GM12873 (cell line): ENCODE results near the gene IL12RB2.

ENCODE experiments used
- TF ChIP-seq, protein P1 (sequence below): IDR thresholded peaks from 2 replicates; pipeline ENCODE4 v1.5.1; 2012; ENCODE audit warnings: low read depth, mild to moderate bottlenecking, moderate library complexity, low read length, control low read depth; ENCODE audit not compliant: insufficient read depth; ENCODE audit errors: missing control alignments

IL12RB2 gene

DNA sequence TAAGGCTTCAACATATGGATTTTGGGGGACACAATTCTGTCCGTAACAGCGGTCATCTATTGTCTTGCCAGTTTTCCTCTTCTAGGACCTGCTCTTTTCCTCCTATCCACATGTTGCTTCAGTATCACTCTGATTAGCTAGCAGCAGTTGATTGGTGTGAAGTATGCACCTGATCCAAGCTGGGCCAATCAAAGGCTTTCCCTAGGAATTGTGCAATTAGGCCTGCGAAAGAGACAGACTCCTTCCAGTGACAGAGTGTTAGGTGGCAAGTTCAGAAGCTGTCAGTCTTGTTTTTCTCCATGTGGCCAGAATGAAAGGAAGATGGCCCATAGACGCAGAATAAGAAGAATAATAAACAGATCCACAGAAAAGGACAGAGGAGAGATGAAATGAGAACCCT lies 34.1 kb upstream of the IL12RB2 start:
- TF ChIP-seq, protein P1, sequence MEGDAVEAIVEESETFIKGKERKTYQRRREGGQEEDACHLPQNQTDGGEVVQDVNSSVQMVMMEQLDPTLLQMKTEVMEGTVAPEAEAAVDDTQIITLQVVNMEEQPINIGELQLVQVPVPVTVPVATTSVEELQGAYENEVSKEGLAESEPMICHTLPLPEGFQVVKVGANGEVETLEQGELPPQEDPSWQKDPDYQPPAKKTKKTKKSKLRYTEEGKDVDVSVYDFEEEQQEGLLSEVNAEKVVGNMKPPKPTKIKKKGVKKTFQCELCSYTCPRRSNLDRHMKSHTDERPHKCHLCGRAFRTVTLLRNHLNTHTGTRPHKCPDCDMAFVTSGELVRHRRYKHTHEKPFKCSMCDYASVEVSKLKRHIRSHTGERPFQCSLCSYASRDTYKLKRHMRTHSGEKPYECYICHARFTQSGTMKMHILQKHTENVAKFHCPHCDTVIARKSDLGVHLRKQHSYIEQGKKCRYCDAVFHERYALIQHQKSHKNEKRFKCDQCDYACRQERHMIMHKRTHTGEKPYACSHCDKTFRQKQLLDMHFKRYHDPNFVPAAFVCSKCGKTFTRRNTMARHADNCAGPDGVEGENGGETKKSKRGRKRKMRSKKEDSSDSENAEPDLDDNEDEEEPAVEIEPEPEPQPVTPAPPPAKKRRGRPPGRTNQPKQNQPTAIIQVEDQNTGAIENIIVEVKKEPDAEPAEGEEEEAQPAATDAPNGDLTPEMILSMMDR = no peak

DNA sequence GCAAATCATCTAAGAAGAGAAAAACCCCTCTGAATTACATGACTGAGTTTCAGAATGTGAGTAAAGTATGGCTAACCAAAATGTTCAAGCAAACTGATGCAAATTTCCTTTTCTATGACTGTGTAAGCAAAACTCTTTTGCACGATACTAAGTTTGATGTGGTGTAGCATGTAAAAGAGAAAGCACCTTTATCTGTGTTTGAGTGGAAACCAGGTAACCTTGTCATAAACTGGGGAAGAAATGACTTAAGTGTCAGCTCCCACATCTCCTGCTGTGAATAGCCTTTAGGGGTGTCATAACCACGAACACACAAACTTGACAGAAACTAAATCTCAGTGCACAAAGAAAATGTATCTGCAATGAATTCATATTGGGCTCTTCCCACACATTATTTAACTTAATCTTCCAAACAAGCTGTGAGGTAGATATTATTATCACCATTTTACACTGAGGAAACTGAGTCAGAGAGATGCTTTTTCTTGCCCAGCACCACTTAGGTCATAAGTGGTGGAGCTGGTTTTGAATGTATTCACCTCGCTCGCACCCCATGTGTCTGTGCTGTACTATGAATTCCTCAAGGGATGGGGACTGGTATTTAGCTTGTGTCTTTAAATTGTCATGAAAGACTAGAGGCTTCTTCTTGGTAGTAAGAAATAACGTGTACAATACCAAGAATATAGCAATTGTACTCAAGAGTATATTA lies 32.9 kb upstream of the IL12RB2 start:
- TF ChIP-seq, protein P1 = no peak

DNA sequence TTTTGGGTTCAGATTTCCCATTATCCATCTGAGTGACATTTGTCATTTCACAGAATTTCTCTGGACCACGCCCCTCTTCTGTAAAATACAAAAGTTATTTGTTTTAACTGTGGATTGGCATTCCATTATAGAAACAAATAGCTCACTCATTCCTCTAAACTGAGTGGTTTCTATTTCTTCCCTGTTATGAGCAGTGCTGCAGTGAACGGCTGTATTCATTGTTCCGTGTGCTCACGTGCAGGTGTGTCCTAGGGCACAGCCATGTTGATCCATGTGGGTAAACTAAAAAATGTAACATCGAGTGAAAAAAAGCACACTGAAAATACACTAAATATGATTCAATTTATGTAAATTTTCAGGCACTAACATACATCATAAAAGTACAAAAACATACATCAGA lies 27.0 kb upstream of the IL12RB2 start:
- TF ChIP-seq, protein P1 = no peak

- TF ChIP-seq, protein P1 = no peak
Measured at GRCh38 chr1:67281244-67281643, 26.4 kb upstream of the IL12RB2 start.

DNA sequence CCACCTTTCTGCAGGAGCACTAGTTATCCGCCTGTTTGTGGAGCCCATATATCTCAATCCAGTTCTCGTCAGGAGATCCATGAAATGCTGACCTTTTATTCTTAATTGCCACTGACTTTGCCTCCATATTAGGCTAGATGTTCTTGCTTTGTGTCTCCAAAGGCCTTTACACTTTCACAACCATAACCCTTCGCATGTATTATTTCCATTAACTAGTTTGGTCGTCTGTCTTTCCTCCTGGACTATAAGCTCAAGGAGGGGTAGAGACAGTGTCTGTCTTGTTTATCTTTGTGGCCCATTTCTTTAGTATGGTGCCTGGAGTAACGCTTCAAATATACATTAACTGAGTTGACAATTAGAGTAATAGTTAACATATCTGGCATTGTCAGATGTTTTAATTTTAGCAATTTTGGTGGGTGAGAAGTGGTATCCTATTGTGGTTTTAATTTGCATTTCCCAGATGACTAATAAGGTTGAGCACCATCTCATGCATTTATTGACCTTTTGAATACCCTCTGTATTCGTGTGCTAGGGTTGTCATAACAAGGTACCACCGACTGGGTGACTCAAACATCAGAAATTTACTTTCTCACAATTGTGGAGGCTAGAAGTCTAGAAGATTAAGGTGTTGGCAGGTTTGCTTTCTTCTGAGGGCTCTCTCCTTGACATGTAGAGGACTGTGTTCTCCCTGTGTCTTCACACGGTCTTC lies 21.7 kb upstream of the IL12RB2 start:
- TF ChIP-seq, protein P1 = no peak

DNA sequence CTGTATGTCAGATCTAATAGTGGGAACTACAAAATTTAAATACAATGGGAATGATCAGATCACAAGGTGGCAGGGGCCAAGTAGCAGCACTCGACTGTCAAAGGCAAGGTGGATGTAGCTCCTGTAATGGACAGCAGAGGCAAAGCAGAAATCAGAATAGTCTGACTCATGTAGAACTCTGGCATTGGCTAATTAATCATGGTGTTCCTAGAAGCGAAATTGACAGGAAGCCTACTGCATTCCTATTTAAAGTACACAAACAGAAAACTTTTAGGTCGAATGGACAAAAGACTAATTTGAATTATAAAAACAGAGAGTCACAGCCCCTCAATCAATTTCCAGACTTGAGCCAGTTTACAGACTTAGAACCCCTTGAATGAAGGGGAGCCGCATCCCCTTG lies 17.4 kb upstream of the IL12RB2 start:
- TF ChIP-seq, protein P1 = no peak

- TF ChIP-seq, protein P1 = no peak
Measured at GRCh38 chr1:67294836-67295617, 12.6 kb upstream of the IL12RB2 start.
